Liver (tissue), 9 donors: Measurements from ENCODE around the gene DTX4. TPM values are rescaled to one million over a fixed set of nuclear protein-coding genes. Genes with fewer than 3 reads are reported as not detected.
A peak's percentile ranks its signal among the peaks of the same experiment; 100 is the strongest.

ENCODE experiments used
- DNase-seq: peaks from one replicate; pipeline ENCODE4 v3.0.0-alpha.2; 2017; ENCODE audit warnings: low spot score
- H3K27ac ChIP-seq, 2 donors: one replicate each; pipeline ENCODE4 v1.7.0; 2013; ENCODE audit warnings: inconsistent platforms in 2 of 2, low read length in 2 of 2, control low read depth in 1 of 2, low read depth in 1 of 2, mild to moderate bottlenecking in 1 of 2
- H3K27me3 ChIP-seq, 4 donors: one replicate each; pipeline versions ENCODE4 v1.6.1 to v1.7.0; 2013; ENCODE audit warnings: low read length in 3 of 4, inconsistent platforms in 1 of 4, mild to moderate bottlenecking in 1 of 4, moderate library complexity in 1 of 4; ENCODE audit not compliant: control insufficient read depth in 4 of 4, insufficient read depth in 4 of 4
- H3K36me3 ChIP-seq, 4 donors: one replicate each; pipeline versions ENCODE4 v1.6.1 to v1.7.0; 2013; ENCODE audit warnings: low read length in 3 of 4, mild to moderate bottlenecking in 3 of 4, low read depth in 1 of 4, moderate library complexity in 1 of 4; ENCODE audit not compliant: control insufficient read depth in 4 of 4, insufficient read depth in 3 of 4
- H3K4me1 ChIP-seq, 4 donors: one replicate each; pipeline versions ENCODE4 v1.6.1 to v1.7.0; 2013; ENCODE audit warnings: low read length in 3 of 4, mild to moderate bottlenecking in 3 of 4, moderate library complexity in 1 of 4; ENCODE audit not compliant: control insufficient read depth in 4 of 4, insufficient read depth in 4 of 4
- H3K4me3 ChIP-seq, 3 donors: one replicate each; pipeline versions ENCODE4 v1.6.1 to v1.7.0; 2013; ENCODE audit warnings: low read length in 3 of 3, control low read depth in 1 of 3, low read depth in 1 of 3, mild to moderate bottlenecking in 1 of 3
- H3K9ac ChIP-seq, 2 donors: one replicate each; pipeline ENCODE4 v1.7.0; 2013; ENCODE audit warnings: low read length in 2 of 2, mild to moderate bottlenecking in 2 of 2, moderate library complexity in 2 of 2, control low read depth in 1 of 2, low read depth in 1 of 2
- H3K9me3 ChIP-seq, 4 donors: one replicate each; pipeline versions ENCODE4 v1.6.1 to v1.7.0; 2013; ENCODE audit warnings: low read length in 3 of 4; ENCODE audit not compliant: control insufficient read depth in 4 of 4
- CTCF ChIP-seq: fragments of 150-350 bp; IDR thresholded peaks from 2 replicates; pipeline ENCODE4 v1.5.1; 2017; ENCODE audit warnings: improper control_type of control experiment, low read depth, low read length; ENCODE audit not compliant: missing input control
- EGR1 ChIP-seq, 2 donors: IDR thresholded peaks; 2 replicates each; pipeline ENCODE4 v1.6.1; 2016 to 2018; ENCODE audit warnings: antibody characterized with exemption in 2 of 2, low read depth in 2 of 2
- GABPA ChIP-seq, 2 donors: IDR thresholded peaks in 1 of 2; conservative IDR thresholded peaks in 1 of 2; 2 replicates each; pipeline ENCODE4 v1.6.1; 2016; ENCODE audit warnings: antibody characterized with exemption in 2 of 2, mild to moderate bottlenecking in 1 of 2, moderate library complexity in 1 of 2
- HNF4A ChIP-seq, 2 donors: conservative IDR thresholded peaks; 2 replicates each; pipeline ENCODE4 v1.6.1; 2016; ENCODE audit warnings: antibody characterized with exemption in 2 of 2, mild to moderate bottlenecking in 2 of 2
- HNF4G ChIP-seq: IDR thresholded peaks from 2 replicates; pipeline ENCODE4 v1.6.1; 2016; ENCODE audit warnings: antibody characterized with exemption
- JUND ChIP-seq, 2 donors: IDR thresholded peaks; 2 replicates each; pipeline ENCODE4 v1.6.1; 2016; ENCODE audit warnings: antibody characterized with exemption in 2 of 2
- NR2F2 ChIP-seq: IDR thresholded peaks from 2 replicates; pipeline ENCODE4 v1.6.1; 2016; ENCODE audit warnings: antibody characterized with exemption
- RAD21 ChIP-seq, 2 donors: IDR thresholded peaks; 2 replicates each; pipeline ENCODE4 v1.6.1; 2016; ENCODE audit warnings: antibody characterized with exemption in 2 of 2, mild to moderate bottlenecking in 2 of 2
- REST ChIP-seq: IDR thresholded peaks from 2 replicates; pipeline ENCODE4 v1.6.1; 2016; ENCODE audit warnings: antibody characterized with exemption, mild to moderate bottlenecking
- RXRA ChIP-seq, 2 donors: IDR thresholded peaks; 2 replicates each; pipeline ENCODE4 v1.6.1; 2017 to 2018; ENCODE audit warnings: antibody characterized with exemption in 2 of 2, mild to moderate bottlenecking in 1 of 2
- SP1 ChIP-seq: IDR thresholded peaks from 2 replicates; pipeline ENCODE4 v1.6.1; 2018; ENCODE audit warnings: antibody characterized with exemption, mild to moderate bottlenecking
- TAF1 ChIP-seq: conservative IDR thresholded peaks from 2 replicates; pipeline ENCODE4 v1.6.1; 2016; ENCODE audit warnings: antibody characterized with exemption, mild to moderate bottlenecking
- WGBS: extraction: QIAGEN DNeasy Blood & Tissue Kit; methylation state at CpG from one replicate; pipeline ENCODE4 v1.1.7; 2013; 5-methylcytosine and 5-hydroxymethylcytosine counted together
- polyA plus RNA-seq, 2 donors: library from polyadenylated mRNA; stranded (reverse) in 1 of 2; unstranded in 1 of 2; fragments of 200-250 nt in 1 of 2; fragments of >200 nt in 1 of 2; fragmentation: Nextera tagmentation in 1 of 2; extraction: Ambion mirVana in 1 of 2; gene quantifications; one replicate each; pipeline versions ENCODE4 v1.2.1 to v1.2.3, GENCODE V29; 2013 to 2015
- total RNA-seq, 2 donors: library from RNA; depleted of rRNA; stranded (reverse); fragments of >200 nt; gene quantifications; one replicate each; pipeline ENCODE4 v1.2.3, GENCODE V29; 2014
- TF ChIP-seq, protein P1 (sequence below): IDR thresholded peaks from 2 replicates; pipeline ENCODE4 v1.6.1; 2016; ENCODE audit warnings: antibody characterized with exemption
- TF ChIP-seq, protein P2 (sequence below): IDR thresholded peaks from 2 replicates; pipeline ENCODE4 v1.6.1; 2016; ENCODE audit warnings: antibody characterized with exemption
- donor health status: healthy.
- donor health status: healthy.
- donor health status: healthy.
- donor health status: healthy.
- donor health status: healthy.

DTX4 gene
- total and polyA plus RNA-seq, 4 donors = 7.5 to 21.4 (median 14.3) TPM

DNA sequence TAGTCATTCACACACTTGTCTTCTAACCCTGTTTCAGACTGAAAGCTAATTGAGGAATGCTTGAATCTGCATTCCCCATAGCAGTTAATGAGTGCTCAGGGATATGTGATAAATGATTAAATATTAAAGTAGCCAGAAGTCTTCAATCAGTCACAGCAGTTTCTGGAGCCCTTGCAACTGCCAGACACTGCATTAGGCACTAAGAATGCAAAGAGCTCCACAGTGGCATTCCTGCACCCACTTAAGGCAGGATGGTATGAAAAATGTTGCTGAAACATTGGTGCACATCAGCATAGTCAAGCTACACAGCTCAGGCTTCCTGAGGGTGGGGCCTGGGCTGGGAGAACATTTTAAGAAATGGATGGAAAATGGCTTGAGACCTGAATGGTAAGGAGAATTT is 6.5 kb downstream of the DTX4 start:
- DNase-seq = no peak
- no peak overlapping the region for H3K27ac ChIP-seq

DNA sequence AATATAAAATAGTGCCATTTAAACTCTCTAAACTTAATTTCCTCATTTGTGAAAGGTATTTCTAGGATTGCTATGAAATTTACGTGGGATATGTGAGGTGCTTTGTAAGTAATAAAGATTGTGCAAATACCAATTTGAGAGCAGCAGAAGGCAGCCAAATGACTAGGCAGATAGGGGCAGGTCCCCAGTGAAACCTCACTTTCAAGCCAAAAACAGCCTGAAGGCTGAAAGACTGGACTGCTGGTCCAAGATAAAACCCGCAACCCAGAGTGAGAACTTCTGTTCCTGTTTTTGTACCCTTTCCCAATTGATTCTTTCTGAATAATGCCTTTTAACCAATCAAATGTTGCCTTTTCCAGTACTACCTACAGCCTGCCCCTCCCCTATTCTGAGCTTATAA is 7.2 kb downstream of the DTX4 start:
- Histone ChIP-seq H3K4me3 (no peak overlapping the region), H3K36me3 (peaks cover 0 to 22% (median 12%) of the 10 kb centered on the region in 4 donors), H3K9me3 (peaks cover 0 to 3% (median 0%) of the 10 kb centered on the region in 4 donors), H3K27ac (no peak overlapping the region), H3K27me3 (no peaks in the 10 kb centered on the region), H3K9ac (no peak overlapping the region), H3K4me1 (peaks cover 10 to 45% (median 37%) of the 10 kb centered on the region in 4 donors)
- no peak for DNase-seq
- no peak for TF ChIP-seq CTCF
- TF ChIP-seq, protein P1, sequence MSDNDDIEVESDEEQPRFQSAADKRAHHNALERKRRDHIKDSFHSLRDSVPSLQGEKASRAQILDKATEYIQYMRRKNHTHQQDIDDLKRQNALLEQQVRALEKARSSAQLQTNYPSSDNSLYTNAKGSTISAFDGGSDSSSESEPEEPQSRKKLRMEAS = no peak
- TF ChIP-seq JUND (IDR thresholded peaks at IDR 0.05) = no peak
- no peak for TF ChIP-seq HNF4A (conservative IDR thresholded peaks at IDR 0.05)
- no peak for TF ChIP-seq HNF4G
- TF ChIP-seq NR2F2 = no peak
- no peak for TF ChIP-seq TAF1
- WGBS = 90% methylated on average over 2 of the region's 2 CpGs

More for the DNA sequence above, 6.5 kb downstream of the DTX4 start:
- TF ChIP-seq REST = no peak
- TF ChIP-seq, protein P2, sequence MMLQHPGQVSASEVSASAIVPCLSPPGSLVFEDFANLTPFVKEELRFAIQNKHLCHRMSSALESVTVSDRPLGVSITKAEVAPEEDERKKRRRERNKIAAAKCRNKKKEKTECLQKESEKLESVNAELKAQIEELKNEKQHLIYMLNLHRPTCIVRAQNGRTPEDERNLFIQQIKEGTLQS = no peak
- peaks cover 0 to 3% (median 0%) of the 10 kb centered on the region in 4 donors for H3K9me3 ChIP-seq
- no peaks in the 10 kb centered on the region for H3K27me3 ChIP-seq
- H3K4me3 ChIP-seq = no peak overlapping the region
- peaks cover 0 to 22% (median 11%) of the 10 kb centered on the region in 4 donors for H3K36me3 ChIP-seq
- H3K9ac ChIP-seq = no peak overlapping the region
- H3K4me1 ChIP-seq = peaks cover 10 to 43% (median 33%) of the 10 kb centered on the region in 4 donors

DNA sequence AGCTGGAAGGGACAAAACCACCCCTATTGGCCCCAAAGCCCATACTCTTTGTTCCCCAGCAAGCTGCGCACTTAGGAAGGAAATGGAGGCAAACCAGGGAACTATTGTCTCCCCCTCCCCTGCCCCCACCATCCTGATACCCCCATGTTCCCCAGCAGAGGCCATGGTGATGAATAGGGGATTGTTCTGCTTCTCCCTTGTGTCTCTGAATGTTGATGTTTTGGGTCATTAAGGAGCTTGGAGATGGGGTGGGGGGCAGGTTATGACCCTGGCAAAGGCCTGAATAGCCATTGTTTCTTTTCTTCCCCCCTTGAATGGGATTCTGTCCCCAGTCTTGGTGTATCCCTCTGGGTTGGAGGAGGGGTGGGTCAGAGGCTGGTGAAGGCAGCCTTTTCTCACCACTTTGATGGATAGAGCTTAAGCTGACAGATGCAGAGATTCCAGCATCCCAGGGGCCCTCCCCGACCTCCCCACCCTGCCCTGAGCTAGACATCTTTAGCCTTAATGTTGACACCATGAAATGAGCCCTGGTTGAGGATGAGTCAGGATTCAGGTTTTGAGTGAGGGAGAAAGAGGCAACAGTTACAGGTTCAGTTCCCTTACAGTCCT is 8.3 kb downstream of the DTX4 start:
- 97% methylated on average over 2 of the region's 2 CpGs for WGBS
- no peak overlapping the region for H3K9ac ChIP-seq
- TF ChIP-seq HNF4G (no peak), GABPA (IDR thresholded peaks at IDR 0.05 in 1 of 2, conservative IDR thresholded peaks at IDR 0.05 in 1 of 2) (no peak), CTCF (no peak), RAD21 (IDR thresholded peaks at IDR 0.05) (no peak), SP1 (no peak), NR2F2 (no peak), RXRA (IDR thresholded peaks at IDR 0.05) (no peak), JUND (IDR thresholded peaks at IDR 0.05) (no peak), EGR1 (IDR thresholded peaks at IDR 0.05; ENCODE audit: low read depth in 2 of 2) (no peak), HNF4A (conservative IDR thresholded peaks at IDR 0.05) (no peak)
- TF ChIP-seq, protein P1 = no peak
- TF ChIP-seq, protein P2 = no peak

More for the DNA sequence above, 8.3 kb downstream of the DTX4 start:
- no peak overlapping the region for H3K4me3 ChIP-seq
- H3K27me3 ChIP-seq = no peaks in the 10 kb centered on the region
- peaks cover 4 to 22% (median 12%) of the 10 kb centered on the region in 4 donors for H3K36me3 ChIP-seq
- peaks cover 6 to 44% (median 34%) of the 10 kb centered on the region in 4 donors for H3K4me1 ChIP-seq
- peaks cover 0 to 3% (median 0%) of the 10 kb centered on the region in 4 donors for H3K9me3 ChIP-seq
- DNase-seq = no peak
- H3K27ac ChIP-seq = peak overlapping the region in 1 of 2 donors; percentile 5
